Stimulated activated CD8-positive, alpha-beta memory T cell treated with anti-CD3 and anti-CD28 coated beads, Interleukin-15, amount 100 ng/mL, for 24 hours (primary cell): ENCODE data around the gene BRSK2.
"Not testable (repeated sequence)": the region's sequence is repeated elsewhere in the genome, so short reads cannot be mapped to it uniquely, and the experiment has no call there.

Source experiments
- DNase-seq: peaks from one replicate; pipeline ENCODE4 v3.0.0-alpha.2; 2020; ENCODE audit warnings: low read depth

The BRSK2 gene

GRCh38 chr11:1354125-1354938 is 35.4 kb upstream of the BRSK2 start:
- no peak for DNase-seq

DNA sequence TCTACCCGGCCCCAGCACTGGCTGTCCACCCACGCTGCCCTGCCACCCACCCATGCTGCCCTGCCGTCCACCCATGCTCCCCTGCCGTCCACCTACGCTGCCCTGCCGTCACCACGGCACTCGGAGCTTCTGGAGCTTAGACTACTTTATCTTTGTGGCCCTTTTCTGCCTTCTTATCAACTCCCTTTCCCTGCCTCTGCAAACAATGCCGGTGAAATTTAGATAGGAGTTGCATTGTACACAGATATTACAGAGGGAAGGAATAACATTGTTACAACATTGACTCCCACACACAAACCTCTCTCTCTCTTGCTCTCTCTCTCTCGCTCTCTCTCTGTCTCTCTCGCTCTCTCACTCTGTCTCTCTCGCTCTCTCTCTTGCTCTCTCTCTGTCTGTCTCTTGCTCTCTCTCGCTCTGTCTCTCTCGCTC is 33.7 kb upstream of the BRSK2 start:
- no peak for DNase-seq

- DNase-seq = no peak
These were observed 33.2 kb upstream of the BRSK2 start for GRCh38 chr11:1356478-1356960.

DNA sequence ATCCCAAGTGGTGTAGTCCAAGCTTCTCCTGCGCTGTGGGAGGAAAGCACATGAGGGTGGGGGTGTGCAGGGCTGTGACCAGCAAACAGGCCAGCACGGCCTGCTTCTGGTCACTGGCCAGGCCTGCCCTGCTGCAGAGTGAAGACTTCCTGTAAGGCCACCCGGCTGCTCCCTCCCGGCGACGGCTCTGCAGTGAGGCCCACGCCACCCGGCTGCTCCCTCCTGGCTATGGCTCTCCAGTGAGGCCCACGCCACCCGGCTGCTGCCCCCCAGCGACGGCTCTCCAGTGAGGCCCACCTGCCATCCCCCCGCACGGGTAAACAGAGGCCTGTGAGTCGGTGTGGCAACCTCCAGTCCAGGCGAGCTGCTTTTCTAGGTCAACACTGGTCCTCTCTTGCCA is 31.4 kb upstream of the BRSK2 start:
- DNase-seq = no peak

DNA sequence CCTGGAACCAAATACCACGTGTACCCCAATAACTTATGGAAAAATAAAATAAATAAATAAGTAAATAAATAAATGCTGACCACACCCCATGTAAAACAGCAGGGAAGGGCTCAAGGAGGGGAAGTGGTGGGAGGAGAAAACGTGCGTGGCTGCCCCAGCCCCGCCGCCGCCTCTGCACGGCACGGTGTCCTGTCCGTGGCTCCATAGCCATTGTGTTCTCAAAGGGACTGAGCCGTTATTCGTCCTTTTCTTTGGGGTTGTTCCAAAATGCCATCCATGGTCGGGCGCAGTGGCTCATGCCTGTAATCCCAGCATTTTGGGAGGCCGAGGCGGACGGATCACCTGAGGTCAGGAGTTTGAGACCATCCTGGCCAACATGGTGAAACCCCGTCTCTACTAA is 30.8 kb upstream of the BRSK2 start:
- not testable (repeated sequence) for DNase-seq

- no peak for DNase-seq
These were observed 30.2 kb upstream of the BRSK2 start for GRCh38 chr11:1359556-1359955.

GRCh38 chr11:1360181-1360834 is 29.4 kb upstream of the BRSK2 start:
- DNase-seq = no peak

DNA sequence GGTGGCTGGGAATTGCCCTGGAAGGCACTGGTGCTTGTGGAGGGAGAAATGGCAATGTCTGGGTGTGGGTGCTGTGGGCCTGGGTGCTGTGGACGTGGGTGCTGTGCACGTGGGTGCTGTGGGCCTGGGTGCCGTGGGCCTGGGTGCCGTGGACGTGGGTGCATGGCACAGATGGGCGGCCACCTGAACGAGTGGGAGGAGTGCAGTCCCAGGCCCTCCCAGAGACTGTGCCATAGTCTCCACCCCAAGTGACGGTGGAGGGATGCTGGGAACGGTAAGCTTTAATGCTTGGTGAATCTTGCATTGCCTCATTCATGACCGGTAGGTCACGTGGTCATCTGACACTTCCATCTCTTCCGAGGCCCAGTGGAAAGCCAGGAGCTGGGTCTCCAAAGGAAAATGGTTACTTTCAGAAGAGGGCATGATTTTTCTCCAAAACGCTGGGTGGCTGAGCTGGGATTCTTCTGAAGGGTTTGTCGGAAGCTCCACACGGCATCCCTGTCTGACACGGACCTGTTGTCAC is 28.8 kb upstream of the BRSK2 start:
- no peak for DNase-seq

DNA sequence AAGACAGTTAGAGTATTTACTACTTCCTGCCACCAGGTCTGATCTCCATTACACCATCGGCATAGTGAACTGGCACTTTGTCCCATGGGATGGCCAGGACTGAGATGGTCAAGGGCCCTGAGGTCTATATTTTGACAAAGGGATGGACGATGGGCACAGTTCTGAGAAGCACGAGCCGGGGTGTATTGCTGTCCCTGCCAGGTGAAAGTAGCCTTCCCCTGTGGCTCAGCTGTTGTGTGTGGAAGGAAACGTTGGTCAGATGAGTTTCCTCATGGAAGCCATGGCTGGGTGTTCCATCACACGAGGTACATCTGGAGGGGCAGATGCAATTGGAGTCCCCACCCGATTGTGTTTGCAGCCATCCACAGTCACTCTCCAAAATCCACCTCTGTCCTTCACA is 27.9 kb upstream of the BRSK2 start:
- no peak for DNase-seq

DNA sequence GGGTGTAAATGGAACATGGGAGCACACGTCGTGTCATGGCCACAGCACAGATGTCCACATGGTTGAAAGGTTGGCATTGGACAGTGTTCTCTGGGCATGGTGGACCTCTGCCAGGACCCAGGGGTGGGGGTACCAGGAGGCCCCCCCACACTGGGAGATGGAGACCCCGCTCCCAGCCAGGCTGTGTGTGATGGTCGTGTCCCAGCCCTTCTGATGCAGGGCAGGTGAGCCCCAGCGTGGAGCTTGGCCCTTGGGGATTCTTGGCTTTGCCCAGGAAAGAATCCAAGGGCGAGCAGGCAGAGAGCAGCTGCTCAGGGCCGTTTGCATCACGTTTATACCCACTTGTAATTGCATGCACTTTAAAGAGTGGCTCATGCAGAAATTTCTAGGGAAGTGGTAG is 22.0 kb upstream of the BRSK2 start:
- no peak for DNase-seq

GRCh38 chr11:1368216-1368615 is 21.5 kb upstream of the BRSK2 start:
- DNase-seq = no peak

DNA sequence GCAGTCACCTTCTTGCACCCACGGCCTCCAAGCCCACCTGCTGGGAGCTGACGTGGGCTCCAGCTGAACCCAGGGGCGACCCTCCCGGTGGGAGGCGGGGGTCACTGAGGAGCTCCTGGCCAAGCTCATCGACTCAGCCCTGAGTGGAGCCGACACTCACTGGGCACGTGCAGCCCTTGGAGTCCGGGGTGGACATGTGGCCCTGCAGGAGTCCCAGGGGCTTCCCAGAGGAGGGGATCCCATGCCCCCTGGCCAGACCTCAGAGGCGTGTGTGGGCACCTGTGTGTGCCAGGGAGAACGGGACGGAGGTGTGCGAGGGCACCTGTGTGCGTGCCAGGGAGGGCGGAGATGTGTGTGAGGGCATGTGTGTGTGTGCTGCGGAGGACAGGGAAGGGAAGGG is 20.8 kb upstream of the BRSK2 start:
- DNase-seq = no peak

- no peak for DNase-seq
These were observed 20.2 kb upstream of the BRSK2 start for GRCh38 chr11:1369371-1370005.

GRCh38 chr11:1370186-1371025 is 19.3 kb upstream of the BRSK2 start:
- DNase-seq = no peak

GRCh38 chr11:1371026-1371325 is 18.8 kb upstream of the BRSK2 start:
- DNase-seq = no peak

DNA sequence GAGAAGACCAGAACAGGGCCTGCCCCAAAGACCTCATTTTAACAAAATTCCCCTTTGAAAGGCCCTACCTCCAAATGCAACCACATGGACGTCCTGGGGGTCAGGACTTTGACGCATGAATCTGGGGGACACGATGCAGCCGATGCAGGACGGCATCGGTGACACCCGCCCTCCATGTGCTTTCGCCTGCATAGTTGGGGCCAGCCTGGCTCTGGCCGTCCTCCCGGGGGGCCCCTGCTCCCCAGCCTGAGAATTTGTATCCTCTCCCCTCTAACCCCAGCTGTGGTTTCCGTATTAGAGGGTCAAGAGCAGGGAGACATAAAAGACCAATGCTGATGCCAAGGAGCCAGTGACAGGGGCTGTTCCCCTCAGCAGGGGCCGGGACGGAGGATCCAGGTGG is 18.4 kb upstream of the BRSK2 start:
- no peak for DNase-seq

- DNase-seq = no peak
These were observed 17.8 kb upstream of the BRSK2 start for GRCh38 chr11:1371836-1372465.

- DNase-seq = no peak
These were observed 17.1 kb upstream of the BRSK2 start for GRCh38 chr11:1372660-1373059.

DNA sequence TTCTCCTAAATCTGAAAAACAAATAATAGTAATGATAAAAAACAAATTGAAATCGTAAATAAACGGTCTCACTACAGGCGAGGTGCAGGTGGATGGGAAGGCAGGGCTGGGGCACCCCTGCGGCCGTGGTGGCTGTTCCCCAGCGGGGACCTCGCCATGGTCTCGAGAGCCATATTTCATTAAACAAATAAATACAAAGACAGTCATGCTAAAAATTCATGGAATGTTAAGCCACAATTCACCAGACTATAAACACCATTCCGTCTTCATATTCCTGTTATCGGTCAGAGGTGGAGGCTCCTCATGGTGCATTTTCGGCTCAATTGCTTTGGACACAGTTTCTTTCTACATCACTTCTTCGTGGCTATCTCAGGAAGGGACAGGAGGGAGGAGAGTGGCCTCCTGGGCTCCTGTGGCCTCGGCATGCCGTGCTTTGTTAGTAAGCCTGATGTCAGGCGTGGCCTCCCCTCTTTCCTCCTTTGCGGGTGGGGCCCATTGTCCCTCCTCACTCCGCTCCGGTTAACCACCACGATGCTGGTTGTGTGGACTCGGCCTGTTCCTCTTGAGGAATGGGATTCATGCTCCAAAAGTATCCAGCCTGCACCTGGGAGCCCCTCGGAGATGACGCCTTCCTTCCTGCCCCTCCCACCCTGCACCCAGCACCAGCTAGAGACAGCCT is 16.1 kb upstream of the BRSK2 start:
- no peak for DNase-seq

DNA sequence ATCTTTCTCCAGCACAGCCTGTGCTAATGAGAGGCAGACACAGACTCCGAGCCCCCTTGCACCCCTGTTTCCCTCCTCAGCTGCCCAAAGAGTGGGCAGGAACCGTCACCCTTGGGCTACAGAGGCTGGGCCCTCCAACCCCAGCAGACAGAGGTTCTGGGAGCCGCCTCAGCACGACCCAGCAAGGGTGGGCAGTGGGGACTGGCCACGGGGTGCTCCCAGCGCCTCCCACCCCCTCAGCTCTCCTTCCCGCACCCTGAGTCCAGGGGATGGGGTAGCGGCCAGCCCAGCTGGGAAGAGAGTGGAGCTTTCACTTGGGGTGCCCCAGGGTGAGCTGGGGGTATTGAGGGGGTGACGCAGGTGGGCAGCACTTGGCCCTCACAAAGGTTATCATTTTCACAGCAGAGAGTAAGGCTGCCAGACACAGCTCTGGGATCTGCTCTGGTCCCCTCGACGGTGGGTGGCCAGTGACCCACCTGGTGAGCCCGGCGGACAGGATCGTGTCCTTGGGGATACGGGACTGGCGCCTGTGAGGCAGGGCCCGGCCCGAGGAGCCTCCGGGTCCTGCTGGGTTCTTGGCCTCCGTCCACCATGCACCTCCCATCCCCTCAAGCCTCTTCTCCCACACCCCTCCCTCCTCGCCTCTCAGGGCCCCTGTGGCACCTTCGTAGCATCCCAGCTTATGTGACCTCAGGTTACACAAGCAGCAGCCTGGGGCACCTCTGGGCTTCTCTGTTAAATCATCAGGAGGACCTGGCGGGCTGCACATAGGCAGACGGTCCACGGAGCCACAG is 14.4 kb upstream of the BRSK2 start:
- DNase-seq = no peak
